ENCODE measurements around the gene PTPRM. TPM values are rescaled to one million over a fixed set of nuclear protein-coding genes. Genes with fewer than 3 reads are reported as not detected.

The PTPRM gene
- total RNA-seq, 1 donor from 2014 or later: 1.00 TPM

GRCh38 chr18:7632152-7633098 lies 65.3 kb downstream of the PTPRM start:
- Mint-ChIP-seq H3K36me3 (ENCODE audit: low read depth) (no peaks in the 10 kb centered on the region), H3K4me1 (no peaks in the 10 kb centered on the region), H3K27ac (no peak overlapping the region), H3K4me3 (no peak overlapping the region), H3K9me3 (peaks cover 2% of the 10 kb centered on the region), H3K27me3 (no peaks in the 10 kb centered on the region)
- no peak for TF ChIP-seq CTCF (IDR thresholded peaks at IDR 0.05)
- CTCF ChIA-PET: no interaction called here
- intact Hi-C loops (cut with micrococcal nuclease): no loop called here
- no peak for ATAC-seq (ENCODE audit: low read depth)
- DNase-seq: no peak
- POLR2A ChIA-PET: no interaction called here

GRCh38 chr18:7633171-7633570 lies 66.1 kb downstream of the PTPRM start:
- H3K27ac Mint-ChIP-seq: no peak overlapping the region
- POLR2A ChIA-PET: no interaction called here
- TF ChIP-seq CTCF (IDR thresholded peaks at IDR 0.05): no peak
- no peaks in the 10 kb centered on the region for H3K4me1 Mint-ChIP-seq
- CTCF ChIA-PET: no interaction called here
- H3K27me3 Mint-ChIP-seq: no peaks in the 10 kb centered on the region
- no peaks in the 10 kb centered on the region for H3K36me3 Mint-ChIP-seq (ENCODE audit: low read depth)
- peaks cover 2% of the 10 kb centered on the region for H3K9me3 Mint-ChIP-seq
- DNase-seq (no peak), ATAC-seq (ENCODE audit: low read depth) (no peak)
- intact Hi-C loops (cut with micrococcal nuclease): no loop called here
- no peak overlapping the region for H3K4me3 Mint-ChIP-seq

GRCh38 chr18:7635948-7636347 lies 68.8 kb downstream of the PTPRM start:
- Mint-ChIP-seq H3K27ac (no peak overlapping the region), H3K4me3 (no peak overlapping the region), H3K36me3 (ENCODE audit: low read depth) (no peaks in the 10 kb centered on the region), H3K27me3 (no peaks in the 10 kb centered on the region), H3K9me3 (peaks cover 2% of the 10 kb centered on the region), H3K4me1 (no peaks in the 10 kb centered on the region)
- intact Hi-C loops (cut with micrococcal nuclease): no loop called here
- ATAC-seq (ENCODE audit: low read depth) (no peak), DNase-seq (no peak)
- ChIA-PET POLR2A (no interaction called here), CTCF (no interaction called here)
- no peak for TF ChIP-seq CTCF (IDR thresholded peaks at IDR 0.05)

- Mint-ChIP-seq H3K4me3 (no peak overlapping the region), H3K27ac (no peak overlapping the region), H3K9me3 (peaks cover 2% of the 10 kb centered on the region), H3K27me3 (no peaks in the 10 kb centered on the region), H3K4me1 (no peaks in the 10 kb centered on the region), H3K36me3 (ENCODE audit: low read depth) (no peaks in the 10 kb centered on the region)
- CTCF ChIA-PET: no interaction called here
- ATAC-seq (ENCODE audit: low read depth) (no peak), DNase-seq (no peak)
- no peak for TF ChIP-seq CTCF (IDR thresholded peaks at IDR 0.05)
- intact Hi-C loops (cut with micrococcal nuclease): no loop called here
- POLR2A ChIA-PET: no interaction called here
These were observed 70.2 kb downstream of the PTPRM start for GRCh38 chr18:7637269-7637668.

- Mint-ChIP-seq H3K4me3 (no peak overlapping the region), H3K9me3 (peaks cover 2% of the 10 kb centered on the region), H3K4me1 (no peaks in the 10 kb centered on the region), H3K27ac (no peak overlapping the region), H3K27me3 (no peaks in the 10 kb centered on the region), H3K36me3 (ENCODE audit: low read depth) (no peaks in the 10 kb centered on the region)
- intact Hi-C loops (cut with micrococcal nuclease): no loop called here
- no peak for TF ChIP-seq CTCF (IDR thresholded peaks at IDR 0.05)
- DNase-seq: no peak
- no peak for ATAC-seq (ENCODE audit: low read depth)
- CTCF ChIA-PET: no interaction called here
- POLR2A ChIA-PET: no interaction called here
These were observed 71.2 kb downstream of the PTPRM start for GRCh38 chr18:7638321-7638720.

Measured in activated B cell treated with CpG ODN at 0.5 μM for 24 hours (primary cell).